NCI-H1417 treated with DMSO at 0.1 percent for 48 hours (cell line): ENCODE measurements around the gene DDIAS.
"Not testable (repeated sequence)": the region's sequence is repeated elsewhere in the genome, so short reads cannot be mapped to it uniquely, and the experiment has no call there.

Experiments
- DNase-seq: peaks from one replicate; lab custom pipeline; 2025; lab: John Stamatoyannopoulos, UW

The DDIAS gene

DNA sequence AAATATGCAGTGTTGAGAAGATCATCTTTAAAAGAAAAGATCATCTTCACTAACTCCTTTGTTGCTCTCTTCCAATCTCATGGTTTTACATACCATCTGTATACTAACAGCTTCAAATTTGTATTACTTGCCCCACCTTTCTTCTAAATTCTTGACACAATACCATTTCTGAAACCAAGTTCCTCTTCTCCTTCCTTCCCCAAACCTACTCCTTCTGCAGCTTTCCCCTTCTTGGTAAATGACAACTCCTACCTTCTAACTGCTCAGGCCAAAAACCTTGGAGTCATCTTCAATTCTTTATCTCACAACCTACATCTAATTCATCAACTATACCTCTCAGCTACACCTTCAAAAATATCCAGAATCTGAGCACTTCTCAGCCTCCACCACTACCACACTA, 10.6 kb upstream of the DDIAS start:
- no peak for DNase-seq

GRCh38 chr11:82892611-82893169, 8.8 kb upstream of the DDIAS start:
- no peak for DNase-seq

- no peak for DNase-seq
These were observed 6.0 kb upstream of the DDIAS start for GRCh38 chr11:82895437-82896091.

GRCh38 chr11:82896183-82896582, 5.4 kb upstream of the DDIAS start:
- DNase-seq: no peak

- no peak for DNase-seq
These were observed 3.3 kb upstream of the DDIAS start for GRCh38 chr11:82898241-82898640.

GRCh38 chr11:82899186-82899820, 2.2 kb upstream of the DDIAS start:
- no peak for DNase-seq

- DNase-seq: no peak
These were observed 1.6 kb upstream of the DDIAS start for GRCh38 chr11:82899957-82900276.

DNA sequence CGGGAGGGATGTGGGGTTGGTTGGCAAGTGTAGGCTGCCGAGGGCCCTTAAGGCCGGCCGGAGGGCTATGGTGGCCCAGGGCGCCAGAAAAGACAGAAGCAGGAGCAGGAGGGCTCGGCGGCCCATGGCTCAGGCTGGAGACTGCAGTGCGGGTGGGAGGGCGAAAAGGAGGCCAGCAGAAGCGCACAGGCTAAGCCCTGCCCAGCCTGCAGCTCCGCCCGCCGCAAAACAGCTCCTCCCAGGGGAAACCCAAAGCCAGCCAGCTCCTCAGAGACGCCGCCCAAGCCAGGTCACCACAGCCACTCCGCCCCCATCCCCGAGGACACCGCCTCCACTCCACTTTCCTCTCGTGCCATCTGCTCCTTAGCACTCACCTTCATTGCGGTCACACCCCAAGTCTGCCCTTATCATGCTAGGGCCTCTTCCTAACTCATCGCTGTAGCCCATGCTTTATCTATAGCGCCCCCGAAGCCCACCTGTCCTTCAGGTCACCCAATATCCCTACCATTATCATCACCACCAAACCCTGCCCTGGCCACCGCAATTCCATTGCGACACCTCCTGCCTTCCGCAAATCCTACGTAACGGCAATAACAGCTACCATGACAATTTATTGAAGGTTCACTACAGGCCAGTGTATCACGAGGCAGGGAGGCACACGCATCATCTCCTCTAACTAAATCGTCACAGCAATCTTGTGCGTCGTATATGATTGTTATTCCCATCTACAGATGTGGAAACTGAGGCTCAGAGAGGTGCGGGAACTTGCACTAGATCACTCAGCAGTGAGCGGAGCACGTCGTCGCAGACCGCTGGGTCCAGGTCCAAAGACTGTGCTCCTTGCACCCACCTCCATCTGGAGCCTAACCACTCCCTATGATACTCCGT, 1.0 kb upstream of the DDIAS start, which contains the start of gene PRCP:
Gene PRCP (minus strand): TSS at position 154 of the 888 bp plus-strand sequence. CDS start 28 bp downstream, at position 126.
- DNase-seq: peak; percentile 66

- DNase-seq: no peak
These were observed 468 bp downstream of the DDIAS start for GRCh38 chr11:82901922-82902485.

DNA sequence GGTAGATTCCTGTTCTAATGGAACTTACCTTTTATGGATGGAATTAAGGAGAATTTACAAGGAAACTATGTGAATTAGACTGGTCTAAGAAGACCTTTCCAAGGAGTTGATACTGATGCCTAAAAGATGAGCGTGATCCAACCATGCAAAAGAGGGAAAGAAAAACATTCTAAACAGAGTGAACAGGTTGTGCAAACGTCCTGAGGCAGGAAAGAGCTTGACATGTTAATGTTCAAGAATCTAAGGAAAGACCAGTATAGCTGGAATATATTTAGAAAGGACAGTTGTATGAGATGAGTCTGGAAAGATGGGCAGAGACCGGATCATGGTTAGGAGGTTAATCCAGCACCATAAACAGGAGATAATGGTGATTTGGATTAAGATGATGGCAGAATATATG, 1.3 kb downstream of the DDIAS start:
- no peak for DNase-seq

DNA sequence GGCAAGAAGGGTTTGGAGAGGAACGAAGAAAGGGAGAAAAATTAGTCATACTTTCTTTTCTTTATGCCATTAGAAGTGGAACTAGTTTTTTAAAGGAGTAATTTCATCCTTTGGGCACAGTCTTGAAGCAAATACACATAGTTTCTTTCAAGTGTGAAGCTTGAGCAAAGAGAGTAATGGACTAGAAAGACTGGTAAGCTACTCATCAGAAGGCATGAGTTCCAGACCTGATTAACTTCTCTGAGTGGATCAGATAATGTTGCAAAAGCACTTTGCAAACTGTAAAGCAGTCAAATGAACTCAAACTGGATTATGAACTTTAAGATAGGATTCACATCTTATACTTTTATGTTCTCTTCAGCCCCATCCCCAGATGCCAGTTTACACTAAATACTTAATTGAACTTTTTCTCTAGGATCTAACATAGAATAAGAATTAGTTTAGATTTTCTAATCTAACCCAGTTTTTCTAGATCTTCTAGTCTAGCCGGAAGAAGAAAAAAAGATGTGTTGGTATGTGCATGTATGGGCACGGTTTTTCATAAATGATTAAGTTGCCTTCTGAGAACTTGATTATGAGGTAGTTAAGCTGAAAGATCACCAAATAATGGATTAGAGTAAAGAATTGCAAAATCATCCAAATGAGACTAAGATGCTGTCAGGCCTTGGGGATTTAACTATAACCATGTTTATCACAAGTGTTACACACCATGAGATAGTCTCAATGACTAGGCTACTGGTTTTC, 2.5 kb downstream of the DDIAS start:
- DNase-seq: no peak

- DNase-seq: peak; percentile 35
These were observed 4.7 kb downstream of the DDIAS start for GRCh38 chr11:82906236-82906635.

- no peak for DNase-seq
These were observed 5.4 kb downstream of the DDIAS start for GRCh38 chr11:82906931-82907330.

DNA sequence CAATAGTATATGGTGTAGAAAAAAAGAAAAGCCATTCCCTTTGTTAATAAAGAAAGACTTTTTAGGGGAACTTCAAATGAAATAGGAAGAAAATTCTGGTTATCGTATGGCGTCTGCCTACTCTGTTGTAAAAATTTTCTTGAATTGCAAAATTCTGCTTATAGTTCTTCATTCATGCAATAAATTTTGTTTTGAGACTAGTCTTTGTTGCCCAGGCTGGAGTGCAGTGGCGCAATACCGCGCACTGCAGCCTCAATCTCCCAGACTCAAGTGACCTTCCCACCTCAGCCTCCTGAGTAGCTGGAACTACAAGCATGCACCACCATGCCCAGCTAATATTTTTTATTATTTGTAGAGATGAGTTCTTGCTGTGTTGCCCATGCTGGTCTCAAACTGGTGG, 5.8 kb downstream of the DDIAS start:
- DNase-seq: no peak

DNA sequence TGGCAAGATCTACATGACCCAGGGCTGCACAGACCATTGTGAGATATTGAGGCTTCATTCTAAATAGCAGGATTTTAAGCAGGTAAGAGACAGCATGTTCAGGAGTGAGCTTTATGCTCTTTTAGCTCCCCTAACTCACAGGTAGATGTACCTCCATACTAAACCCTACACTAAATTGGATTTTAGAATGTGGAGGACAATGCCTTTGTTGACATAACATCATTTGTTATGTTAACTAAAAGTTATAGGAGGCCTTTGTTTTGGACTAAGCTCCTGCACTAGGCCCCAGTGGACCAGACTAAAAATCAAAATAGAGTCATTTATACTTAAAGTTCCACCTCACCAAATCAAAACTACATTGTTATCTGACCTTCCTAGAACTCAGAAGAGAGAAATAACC, 6.8 kb downstream of the DDIAS start:
- DNase-seq: no peak

DNA sequence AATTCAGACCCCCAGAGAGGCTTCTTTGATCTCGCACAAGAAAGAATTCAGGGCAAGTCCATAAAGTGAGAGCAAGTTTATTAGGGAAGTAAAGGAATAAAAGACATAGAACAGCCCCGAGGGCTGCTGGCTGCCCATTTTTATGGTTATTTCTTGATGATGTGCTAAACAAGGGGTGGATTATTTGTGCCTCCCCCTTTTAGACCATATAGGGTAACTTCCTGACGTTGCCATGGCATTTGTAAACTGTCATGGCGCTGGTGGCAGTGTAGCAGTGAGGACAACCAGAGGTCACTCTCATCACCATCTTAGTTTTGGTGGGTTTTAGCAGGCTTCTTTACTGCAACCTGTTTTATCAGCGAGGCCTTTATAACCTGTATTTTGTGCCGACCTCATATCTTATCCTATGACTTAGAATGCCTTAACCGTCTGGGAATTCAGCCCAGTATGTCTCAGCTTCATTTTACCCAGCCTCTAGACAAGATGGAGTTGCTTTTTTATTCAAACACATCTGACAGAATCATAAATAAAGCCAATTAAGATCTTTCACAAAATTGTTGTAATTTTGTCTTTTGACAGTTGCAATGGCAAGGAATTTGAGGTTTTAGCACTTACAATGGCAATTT, 7.6 kb downstream of the DDIAS start:
- no peak for DNase-seq

GRCh38 chr11:82919786-82920185, 18.2 kb downstream of the DDIAS start:
- not testable (repeated sequence) for DNase-seq

DNA sequence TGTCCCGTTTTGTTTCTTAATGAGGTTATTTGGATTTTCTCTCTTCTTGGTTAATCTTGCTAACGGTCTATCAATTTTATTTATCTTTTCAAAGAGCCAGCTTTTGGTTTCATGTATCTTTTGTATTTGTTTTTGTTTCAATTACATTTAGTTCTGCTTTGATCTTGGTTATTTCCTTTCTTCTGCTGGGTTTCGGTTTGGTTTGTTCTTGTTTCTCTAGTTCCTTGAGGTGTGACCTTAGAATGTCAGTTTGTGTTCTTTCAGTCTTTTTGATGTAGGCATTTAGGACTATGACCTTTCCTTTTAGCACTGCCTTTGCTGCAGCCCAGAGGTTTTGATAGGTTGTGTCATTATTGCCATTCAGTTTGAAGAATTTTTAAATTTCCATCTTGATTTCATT, 18.7 kb downstream of the DDIAS start:
- DNase-seq: not testable (repeated sequence)

- DNase-seq: not testable (repeated sequence)
These were observed 21.0 kb downstream of the DDIAS start for GRCh38 chr11:82922396-82923173.

- no peak for DNase-seq
These were observed 23.1 kb downstream of the DDIAS start for GRCh38 chr11:82924522-82925224.
